ENCODE measurements around the gene NT5C3A.

Gene NT5C3A

DNA sequence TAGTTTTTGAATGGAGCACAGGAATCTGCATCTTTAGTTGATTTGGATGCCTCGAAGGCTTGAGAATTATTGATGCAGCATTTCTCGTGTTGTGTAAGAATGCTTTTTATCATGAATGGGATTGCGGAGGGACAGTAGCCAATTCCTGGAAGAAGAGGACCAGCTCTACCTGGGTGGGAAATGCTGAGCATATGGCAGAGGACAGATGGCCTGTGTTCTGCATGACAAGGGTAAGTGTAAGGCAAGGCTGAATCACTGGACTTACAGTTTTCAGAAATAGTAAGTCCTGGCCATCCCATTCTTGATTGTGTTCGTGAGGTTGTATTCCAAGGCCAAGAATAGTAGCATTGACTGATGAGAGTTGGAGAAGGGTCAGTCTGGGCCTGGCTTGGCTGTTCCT is 30.7 kb upstream of the NT5C3A start:
- peaks cover 33 to 43% of the 10 kb centered on the region in 2 experiments for H3K36me3 ChIP-seq (ENCODE audit: control insufficient read depth in 2 of 2, insufficient read depth in 1 of 2, low read length in 2 of 2)
- TF ChIP-seq ZNF610 (tag by site-specific recombination; IDR thresholded peaks at IDR 0.05; ENCODE audit: borderline replicate concordance) (no peak), GLIS2 (tag by site-specific recombination; IDR thresholded peaks at IDR 0.05) (no peak), ZNF133 (tag by site-specific recombination; IDR thresholded peaks at IDR 0.05) (no peak), RBAK (tag by site-specific recombination; IDR thresholded peaks at IDR 0.05) (no peak), TRIM28 (IDR thresholded peaks at IDR 0.05; ENCODE audit: borderline replicate concordance, low read length) (no peak), ZNF514 (tag by site-specific recombination; IDR thresholded peaks at IDR 0.05) (no peak), ZNF654 (tag by site-specific recombination; IDR thresholded peaks at IDR 0.05; ENCODE audit: low read depth) (no peak), ZNF747 (tag by site-specific recombination; IDR thresholded peaks at IDR 0.05) (no peak), ZNF302 (tag by site-specific recombination; IDR thresholded peaks at IDR 0.05; ENCODE audit: low read depth) (no peak)
- TF ChIP-seq, protein P1, sequence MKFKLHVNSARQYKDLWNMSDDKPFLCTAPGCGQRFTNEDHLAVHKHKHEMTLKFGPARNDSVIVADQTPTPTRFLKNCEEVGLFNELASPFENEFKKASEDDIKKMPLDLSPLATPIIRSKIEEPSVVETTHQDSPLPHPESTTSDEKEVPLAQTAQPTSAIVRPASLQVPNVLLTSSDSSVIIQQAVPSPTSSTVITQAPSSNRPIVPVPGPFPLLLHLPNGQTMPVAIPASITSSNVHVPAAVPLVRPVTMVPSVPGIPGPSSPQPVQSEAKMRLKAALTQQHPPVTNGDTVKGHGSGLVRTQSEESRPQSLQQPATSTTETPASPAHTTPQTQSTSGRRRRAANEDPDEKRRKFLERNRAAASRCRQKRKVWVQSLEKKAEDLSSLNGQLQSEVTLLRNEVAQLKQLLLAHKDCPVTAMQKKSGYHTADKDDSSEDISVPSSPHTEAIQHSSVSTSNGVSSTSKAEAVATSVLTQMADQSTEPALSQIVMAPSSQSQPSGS (tag by site-specific recombination; IDR thresholded peaks at IDR 0.05; ENCODE audit: low read depth) = no peak
- TF ChIP-seq, protein P2, sequence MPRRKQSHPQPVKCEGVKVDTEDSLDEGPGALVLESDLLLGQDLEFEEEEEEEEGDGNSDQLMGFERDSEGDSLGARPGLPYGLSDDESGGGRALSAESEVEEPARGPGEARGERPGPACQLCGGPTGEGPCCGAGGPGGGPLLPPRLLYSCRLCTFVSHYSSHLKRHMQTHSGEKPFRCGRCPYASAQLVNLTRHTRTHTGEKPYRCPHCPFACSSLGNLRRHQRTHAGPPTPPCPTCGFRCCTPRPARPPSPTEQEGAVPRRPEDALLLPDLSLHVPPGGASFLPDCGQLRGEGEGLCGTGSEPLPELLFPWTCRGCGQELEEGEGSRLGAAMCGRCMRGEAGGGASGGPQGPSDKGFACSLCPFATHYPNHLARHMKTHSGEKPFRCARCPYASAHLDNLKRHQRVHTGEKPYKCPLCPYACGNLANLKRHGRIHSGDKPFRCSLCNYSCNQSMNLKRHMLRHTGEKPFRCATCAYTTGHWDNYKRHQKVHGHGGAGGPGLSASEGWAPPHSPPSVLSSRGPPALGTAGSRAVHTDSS (tag by site-specific recombination; IDR thresholded peaks at IDR 0.05) = no peak
- TF ChIP-seq, protein P3, sequence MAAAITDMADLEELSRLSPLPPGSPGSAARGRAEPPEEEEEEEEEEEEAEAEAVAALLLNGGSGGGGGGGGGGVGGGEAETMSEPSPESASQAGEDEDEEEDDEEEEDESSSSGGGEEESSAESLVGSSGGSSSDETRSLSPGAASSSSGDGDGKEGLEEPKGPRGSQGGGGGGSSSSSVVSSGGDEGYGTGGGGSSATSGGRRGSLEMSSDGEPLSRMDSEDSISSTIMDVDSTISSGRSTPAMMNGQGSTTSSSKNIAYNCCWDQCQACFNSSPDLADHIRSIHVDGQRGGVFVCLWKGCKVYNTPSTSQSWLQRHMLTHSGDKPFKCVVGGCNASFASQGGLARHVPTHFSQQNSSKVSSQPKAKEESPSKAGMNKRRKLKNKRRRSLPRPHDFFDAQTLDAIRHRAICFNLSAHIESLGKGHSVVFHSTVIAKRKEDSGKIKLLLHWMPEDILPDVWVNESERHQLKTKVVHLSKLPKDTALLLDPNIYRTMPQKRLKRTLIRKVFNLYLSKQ (tag by site-specific recombination; IDR thresholded peaks at IDR 0.05; ENCODE audit: borderline replicate concordance) = no peak
- TF ChIP-seq, protein P4, sequence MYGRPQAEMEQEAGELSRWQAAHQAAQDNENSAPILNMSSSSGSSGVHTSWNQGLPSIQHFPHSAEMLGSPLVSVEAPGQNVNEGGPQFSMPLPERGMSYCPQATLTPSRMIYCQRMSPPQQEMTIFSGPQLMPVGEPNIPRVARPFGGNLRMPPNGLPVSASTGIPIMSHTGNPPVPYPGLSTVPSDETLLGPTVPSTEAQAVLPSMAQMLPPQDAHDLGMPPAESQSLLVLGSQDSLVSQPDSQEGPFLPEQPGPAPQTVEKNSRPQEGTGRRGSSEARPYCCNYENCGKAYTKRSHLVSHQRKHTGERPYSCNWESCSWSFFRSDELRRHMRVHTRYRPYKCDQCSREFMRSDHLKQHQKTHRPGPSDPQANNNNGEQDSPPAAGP (tag by site-specific recombination; IDR thresholded peaks at IDR 0.05) = no peak
- no peaks in the 10 kb centered on the region for H3K4me1 ChIP-seq (ENCODE audit: control insufficient read depth, insufficient read depth, low read length)
- POLR2A ChIA-PET = no interaction called here
- no peaks in the 10 kb centered on the region for H3K9me3 ChIP-seq (ENCODE audit: control insufficient read depth, insufficient read depth, low read depth, low read length)
- no peak overlapping the region for H3K4me3 ChIP-seq (ENCODE audit: low read depth, low read length)
- CTCF ChIA-PET = no interaction called here
- H3K27ac ChIP-seq (ENCODE audit: extremely low read depth, low read depth, low read length) = no peak overlapping the region

DNA sequence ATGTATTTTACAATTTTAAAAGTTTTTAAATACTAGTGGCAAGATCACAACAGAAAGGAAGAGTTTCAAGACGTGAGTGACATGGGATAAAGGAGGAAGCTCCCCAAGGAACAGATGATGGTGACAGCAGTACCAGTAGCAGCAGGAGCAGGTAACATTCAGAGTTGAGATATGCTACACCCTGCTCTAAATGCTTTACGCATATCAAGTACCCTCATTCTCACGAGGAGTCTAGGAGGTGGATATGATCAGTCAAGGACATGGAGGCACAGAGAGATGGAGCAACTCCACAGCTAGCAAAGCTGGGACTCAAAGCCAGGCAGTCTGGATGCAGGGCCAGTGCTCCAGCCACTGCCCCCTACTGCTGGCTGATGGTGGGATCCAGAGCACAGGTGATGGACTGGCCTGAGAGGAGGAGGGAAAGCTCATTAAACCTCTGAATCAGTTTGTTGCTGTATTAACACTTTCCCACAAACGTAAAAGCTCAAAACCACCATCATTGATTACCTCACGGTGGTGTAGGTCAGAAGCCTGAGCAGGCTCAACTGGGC is 29.1 kb upstream of the NT5C3A start:
- TF ChIP-seq ZNF677 (tag by site-specific recombination; IDR thresholded peaks at IDR 0.05) (no peak), ZBTB17 (tag by site-specific recombination; IDR thresholded peaks at IDR 0.05) (no peak), ZNF184 (tag by site-specific recombination; IDR thresholded peaks at IDR 0.05) (no peak), ZEB2 (tag by site-specific recombination; IDR thresholded peaks at IDR 0.05) (no peak), ZNF521 (tag by site-specific recombination; IDR thresholded peaks at IDR 0.05) (no peak), ZNF24 (tag by site-specific recombination; IDR thresholded peaks at IDR 0.05) (no peak)
- TF ChIP-seq, protein P3 (tag by site-specific recombination; IDR thresholded peaks at IDR 0.05; ENCODE audit: borderline replicate concordance) = no peak
- TF ChIP-seq, protein P5, sequence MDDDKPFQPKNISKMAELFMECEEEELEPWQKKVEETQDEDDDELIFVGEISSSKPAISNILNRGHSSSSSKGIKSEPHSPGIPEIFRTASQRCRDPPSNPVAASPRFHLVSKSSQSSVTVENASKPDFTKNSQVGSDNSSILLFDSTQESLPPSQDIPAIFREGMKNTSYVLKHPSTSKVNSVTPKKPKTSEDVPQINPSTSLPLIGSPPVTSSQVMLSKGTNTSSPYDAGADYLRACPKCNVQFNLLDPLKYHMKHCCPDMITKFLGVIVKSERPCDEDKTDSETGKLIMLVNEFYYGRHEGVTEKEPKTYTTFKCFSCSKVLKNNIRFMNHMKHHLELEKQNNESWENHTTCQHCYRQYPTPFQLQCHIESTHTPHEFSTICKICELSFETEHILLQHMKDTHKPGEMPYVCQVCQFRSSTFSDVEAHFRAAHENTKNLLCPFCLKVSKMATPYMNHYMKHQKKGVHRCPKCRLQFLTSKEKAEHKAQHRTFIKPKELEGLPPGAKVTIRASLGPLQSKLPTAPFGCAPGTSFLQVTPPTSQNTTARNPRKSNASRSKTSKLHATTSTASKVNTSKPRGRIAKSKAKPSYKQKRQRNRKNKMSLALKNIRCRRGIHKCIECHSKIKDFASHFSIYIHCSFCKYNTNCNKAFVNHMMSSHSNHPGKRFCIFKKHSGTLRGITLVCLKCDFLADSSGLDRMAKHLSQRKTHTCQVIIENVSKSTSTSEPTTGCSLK (tag by site-specific recombination; IDR thresholded peaks at IDR 0.05) = no peak
- ChIA-PET CTCF (interaction anchor here (0.7 to 0.8 kb wide), 3 partner anchors 12 to 83 kb away, joined by 3 to 4 read pairs (median 3); partner anchors contain the start of gene NT5C3A), POLR2A (no interaction called here)
- Histone ChIP-seq H3K36me3 (ENCODE audit: control insufficient read depth in 2 of 2, insufficient read depth in 1 of 2, low read length in 2 of 2) (peaks cover 18 to 29% of the 10 kb centered on the region in 2 experiments), H3K4me3 (ENCODE audit: low read depth, low read length) (no peak overlapping the region), H3K27ac (ENCODE audit: extremely low read depth, low read depth, low read length) (no peak overlapping the region), H3K9me3 (ENCODE audit: control insufficient read depth, insufficient read depth, low read depth, low read length) (no peaks in the 10 kb centered on the region), H3K4me1 (ENCODE audit: control insufficient read depth, insufficient read depth, low read length) (no peaks in the 10 kb centered on the region)

Measured in HEK293 (cell line).